ENCODE results near the gene FAAH. TPM values are rescaled to one million over a fixed set of nuclear protein-coding genes. Genes with fewer than 3 reads are reported as not detected.

The FAAH gene
- total RNA-seq, 1 experiment from 2014 or later: 25.9 TPM

- Histone ChIP-seq H3K27ac (ENCODE audit: low read length) (no peak overlapping the region), H3K36me3 (ENCODE audit: control insufficient read depth, insufficient read depth, low read length) (no peaks in the 10 kb centered on the region), H3K4me3 (ENCODE audit: low read depth in 2 of 2, low read length in 2 of 2) (no peak overlapping the region), H3K27me3 (ENCODE audit: control insufficient read depth, insufficient read depth, low read length) (no peaks in the 10 kb centered on the region), H3K9me3 (ENCODE audit: control insufficient read depth, insufficient read depth, low read depth, low read length) (no peaks in the 10 kb centered on the region), H3K4me1 (ENCODE audit: control insufficient read depth, insufficient read depth, low read length) (peaks cover 7% of the 10 kb centered on the region; the same call in 1 of the 2 replicates)
- ATAC-seq (no peak), DNase-seq (ENCODE audit: low read depth, low spot score) (no peak)
- TF ChIP-seq TCF7L2 (IDR thresholded peaks at IDR 0.05; ENCODE audit: low read depth, low read length) (no peak), REST (IDR thresholded peaks at IDR 0.05; ENCODE audit: insufficient read depth in 1 of 2, low read depth in 2 of 2, low read length in 1 of 2) (no peak), CTCF (IDR thresholded peaks at IDR 0.05) (no peak), POLR2AphosphoS5 (IDR thresholded peaks at IDR 0.05; ENCODE audit: low read depth, low read length) (no peak)
- CTCF ChIA-PET: interaction anchor here (0.8 kb wide), 1 partner anchor 125 kb away, joined by 3 read pairs; no protein-coding TSS in a partner anchor
- POLR2A ChIA-PET: no interaction called here
- in situ Hi-C loops (cut with HindIII; ENCODE audit: low pct_unique_long_range_greater_than_20kb, low sequenced_read_pairs) (no loop called here), intact Hi-C loops (cut with micrococcal nuclease; ENCODE audit: unreplicated experiment) (no loop called here)
- BruUV-seq (replicated peaks): no TSS peak
Measured at GRCh38 chr1:46444466-46444865, 50.3 kb downstream of the FAAH start.

GRCh38 chr1:46445773-46446256 lies 51.7 kb downstream of the FAAH start:
- ATAC-seq (no peak), DNase-seq (ENCODE audit: low read depth, low spot score) (no peak)
- Histone ChIP-seq H3K27me3 (ENCODE audit: control insufficient read depth, insufficient read depth, low read length) (no peaks in the 10 kb centered on the region), H3K36me3 (ENCODE audit: control insufficient read depth, insufficient read depth, low read length) (no peaks in the 10 kb centered on the region), H3K4me3 (ENCODE audit: low read depth in 2 of 2, low read length in 2 of 2) (no peak overlapping the region), H3K9me3 (ENCODE audit: control insufficient read depth, insufficient read depth, low read depth, low read length) (no peaks in the 10 kb centered on the region), H3K27ac (ENCODE audit: low read length) (no peak overlapping the region), H3K4me1 (ENCODE audit: control insufficient read depth, insufficient read depth, low read length) (peaks cover 7% of the 10 kb centered on the region; the same call in 1 of the 2 replicates)
- BruUV-seq (replicated peaks): no TSS peak
- ChIA-PET CTCF (interaction anchor here (0.7 kb wide), 1 partner anchor 89 kb away, joined by 5 read pairs; a partner anchor contains a TSS), POLR2A (no interaction called here)
- TF ChIP-seq POLR2AphosphoS5 (IDR thresholded peaks at IDR 0.05; ENCODE audit: low read depth, low read length) (no peak), SIN3A (IDR thresholded peaks at IDR 0.05; ENCODE audit: borderline replicate concordance, insufficient read depth, low read depth, low read length) (no peak)
- intact Hi-C loops (cut with micrococcal nuclease; ENCODE audit: unreplicated experiment) (no loop called here), in situ Hi-C loops (cut with HindIII; ENCODE audit: low pct_unique_long_range_greater_than_20kb, low sequenced_read_pairs) (no loop called here)

Data from Panc1 (cell line).